Stimulated activated CD4-positive, alpha-beta T cell treated with anti-CD3 and anti-CD28 coated beads, Interleukin-4, amount 100 ng/mL, for 24 hours (primary cell): ENCODE results near the gene LTBP1.
A peak's percentile ranks its signal among the peaks of the same experiment; 100 is the strongest.

Source experiments
- DNase-seq: peaks from one replicate; pipeline ENCODE4 v3.0.0-alpha.2; 2020

LTBP1 gene

DNA sequence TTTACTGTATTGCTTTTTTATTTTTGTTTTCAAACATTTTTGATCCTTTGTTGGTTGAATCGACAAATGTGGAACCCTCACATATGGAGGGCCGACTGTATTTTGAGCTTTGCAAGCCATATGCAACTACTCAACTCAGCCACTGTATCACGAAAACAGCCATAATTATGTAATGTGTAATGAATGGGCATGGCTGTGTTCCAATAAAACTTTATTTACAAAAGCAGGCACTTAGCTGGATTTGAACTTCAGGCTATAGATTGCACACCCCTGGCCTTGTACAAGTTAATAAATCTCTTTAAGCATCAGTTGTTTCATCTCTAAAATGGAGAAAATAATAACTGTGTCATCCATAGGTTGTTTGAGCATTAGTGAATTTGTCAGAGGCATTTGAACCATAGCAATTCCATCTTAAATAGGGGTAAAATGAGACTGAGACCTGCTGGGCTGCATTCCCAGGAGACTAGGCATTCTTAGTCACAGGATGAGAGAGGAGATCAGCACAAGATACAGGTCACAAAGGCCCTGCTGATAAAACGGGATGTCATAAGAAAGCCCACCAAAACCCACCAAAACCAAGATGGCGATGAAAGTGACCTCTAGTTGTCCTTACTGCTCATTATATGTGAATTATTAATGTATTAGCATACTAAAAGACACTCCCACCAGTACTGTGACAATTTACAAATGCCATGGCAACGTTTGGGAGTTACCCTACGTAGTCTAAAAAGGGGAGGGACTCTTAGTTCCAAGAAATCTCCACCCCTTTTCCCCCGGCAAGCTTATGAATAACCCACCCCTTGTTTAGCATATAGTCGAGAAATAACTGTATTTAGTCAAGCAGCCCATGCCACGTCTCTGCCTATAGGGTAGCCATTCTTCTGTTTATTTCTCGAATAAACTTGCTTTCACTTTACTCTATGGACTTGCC, 13.7 kb upstream of the LTBP1 start:
- DNase-seq, result no peak

DNA sequence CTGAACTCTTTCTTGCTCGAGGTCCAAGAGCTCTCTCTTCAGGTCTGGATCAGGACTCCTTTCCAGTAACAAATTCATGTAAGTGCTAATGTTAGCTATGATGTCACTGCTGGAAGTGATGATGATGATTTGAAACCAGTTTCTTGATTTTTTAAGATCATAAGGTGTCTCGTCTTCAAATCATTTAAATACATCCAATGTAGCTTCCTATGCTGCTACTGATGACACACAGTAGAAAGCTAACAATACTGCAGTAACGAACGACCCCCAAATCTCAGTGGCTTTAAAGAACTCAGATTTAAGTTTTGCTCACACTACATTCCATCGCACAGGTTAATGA, 13.0 kb upstream of the LTBP1 start:
- no peak for DNase-seq

DNA sequence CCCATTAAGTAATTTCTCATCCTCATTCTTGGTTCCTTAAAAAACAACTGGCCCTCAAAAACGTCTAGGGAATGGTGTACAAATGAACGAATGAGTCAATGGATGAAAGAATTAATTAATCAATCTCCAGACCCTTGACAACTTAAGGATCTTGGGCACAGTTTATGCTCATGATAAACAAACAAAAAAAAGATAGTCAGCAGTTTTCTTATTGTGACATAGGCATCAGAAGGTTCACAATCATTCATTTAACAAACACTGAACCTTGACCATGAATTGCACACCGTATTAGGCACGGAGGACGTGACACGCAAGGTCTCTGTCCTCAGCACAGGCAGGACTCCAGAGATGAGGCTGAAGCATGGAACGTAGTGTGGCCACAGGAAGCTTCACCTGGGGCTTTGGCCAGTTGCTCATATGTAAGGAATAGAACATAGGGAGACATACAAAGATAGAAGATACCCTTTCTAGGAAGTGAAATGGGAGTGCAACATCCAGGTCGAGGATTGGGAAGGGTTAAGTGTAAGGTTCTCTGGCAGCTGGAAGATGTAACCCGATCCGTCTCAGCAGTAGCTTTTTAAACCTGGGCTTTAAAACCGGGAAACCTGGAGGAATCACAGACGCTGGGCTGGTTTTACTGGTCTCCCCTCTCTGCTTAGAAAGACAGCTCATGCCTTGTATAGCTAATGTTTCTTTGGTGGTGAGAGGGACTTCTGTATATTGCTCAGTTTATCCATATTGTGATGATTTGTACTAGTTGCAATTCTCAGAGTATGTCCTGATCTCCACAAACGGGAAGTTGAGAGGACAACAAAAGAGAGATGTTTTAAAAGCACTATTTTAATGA, 8.9 kb upstream of the LTBP1 start:
- DNase-seq, result no peak

- DNase-seq, result no peak
Measured at GRCh38 chr2:32938934-32939333, 7.8 kb upstream of the LTBP1 start.

DNA sequence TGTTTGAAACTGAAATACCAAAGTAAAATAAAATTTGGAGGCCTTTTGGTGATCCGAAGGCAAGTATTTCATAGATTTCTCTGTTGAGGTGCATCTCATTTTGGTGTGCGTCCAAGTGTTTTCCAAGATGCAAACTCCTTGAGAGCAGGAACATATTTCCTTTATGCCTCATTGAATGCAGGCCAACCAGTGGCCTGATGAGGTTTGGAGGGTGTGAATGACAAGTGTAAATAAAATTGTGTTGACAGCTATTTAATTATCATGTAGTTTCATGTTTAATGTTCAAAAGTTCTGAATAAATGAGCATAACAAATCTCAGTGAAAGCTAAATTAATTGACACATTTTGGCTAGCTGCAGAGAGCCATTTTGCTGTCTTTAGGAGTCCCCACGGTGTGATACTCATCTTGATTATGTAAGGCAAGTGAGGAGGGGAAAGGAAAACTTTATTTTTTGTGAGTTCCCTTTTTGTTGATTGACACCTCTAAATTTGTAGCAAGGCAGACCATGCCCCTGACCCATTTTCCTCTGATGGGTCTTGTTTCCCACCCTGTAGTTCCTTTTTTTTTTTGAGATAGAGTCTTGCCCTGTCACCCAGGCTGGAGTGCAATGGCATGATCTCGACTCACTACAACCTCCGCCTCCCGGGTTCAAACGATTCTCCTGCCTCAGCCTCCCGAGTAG, 6.3 kb upstream of the LTBP1 start:
- DNase-seq, result no peak

- DNase-seq, result no peak
Measured at GRCh38 chr2:32941944-32942690, 4.6 kb upstream of the LTBP1 start.

DNA sequence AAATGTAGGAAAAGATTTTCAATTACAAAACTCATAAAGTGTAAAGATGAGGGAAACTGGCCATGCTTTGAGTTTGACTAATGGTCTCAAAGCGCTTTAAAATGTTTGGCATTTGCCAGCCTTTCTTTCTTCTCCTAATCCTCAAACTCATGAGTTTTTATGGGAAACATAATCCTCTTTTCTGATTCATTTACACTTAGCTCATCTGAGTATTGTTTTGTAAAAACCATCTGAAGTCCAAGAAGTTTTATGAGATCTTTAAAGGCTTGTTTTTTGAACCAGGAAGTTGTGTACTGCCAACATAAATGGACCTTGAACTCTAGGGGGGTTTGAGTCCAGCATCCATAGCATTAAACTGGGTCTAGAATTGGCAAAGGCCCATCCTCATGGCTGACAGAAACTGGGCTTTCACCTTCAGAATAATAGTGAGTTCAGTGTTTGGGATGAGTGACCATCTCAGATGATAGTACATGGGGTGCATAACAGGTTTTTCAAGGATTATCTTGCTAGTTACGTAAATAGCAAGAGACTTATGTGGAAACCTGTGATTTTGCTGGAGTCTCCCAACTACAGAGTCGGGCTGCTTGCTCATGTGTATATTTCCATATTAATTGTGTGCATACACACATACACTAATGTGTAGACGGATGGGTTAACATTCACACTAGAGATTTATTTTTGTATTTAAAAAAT, 3.8 kb upstream of the LTBP1 start:
- no peak for DNase-seq

GRCh38 chr2:32945286-32945685, 1.5 kb upstream of the LTBP1 start:
- DNase-seq, result no peak

DNA sequence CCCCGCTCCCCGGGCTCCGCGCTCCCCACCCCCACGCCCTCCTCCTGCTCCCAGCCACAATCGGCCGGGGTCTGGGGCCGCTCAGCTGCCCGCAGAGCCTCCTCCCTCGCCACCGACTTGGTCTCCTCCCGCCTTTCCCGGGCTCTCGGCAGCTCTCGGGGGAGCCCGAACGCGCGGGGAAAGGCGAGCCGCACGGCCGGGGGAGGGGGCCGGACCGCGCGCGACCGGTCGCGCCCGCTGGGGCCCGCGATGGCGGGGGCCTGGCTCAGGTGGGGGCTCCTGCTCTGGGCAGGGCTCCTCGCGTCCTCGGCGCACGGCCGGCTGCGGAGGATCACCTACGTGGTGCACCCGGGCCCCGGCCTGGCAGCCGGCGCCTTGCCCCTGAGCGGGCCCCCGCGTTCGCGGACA, 327 bp downstream of the LTBP1 start:
- no peak for DNase-seq

- DNase-seq, result peak; percentile 11
Measured at GRCh38 chr2:32947484-32948143, 861 bp downstream of the LTBP1 start.

DNA sequence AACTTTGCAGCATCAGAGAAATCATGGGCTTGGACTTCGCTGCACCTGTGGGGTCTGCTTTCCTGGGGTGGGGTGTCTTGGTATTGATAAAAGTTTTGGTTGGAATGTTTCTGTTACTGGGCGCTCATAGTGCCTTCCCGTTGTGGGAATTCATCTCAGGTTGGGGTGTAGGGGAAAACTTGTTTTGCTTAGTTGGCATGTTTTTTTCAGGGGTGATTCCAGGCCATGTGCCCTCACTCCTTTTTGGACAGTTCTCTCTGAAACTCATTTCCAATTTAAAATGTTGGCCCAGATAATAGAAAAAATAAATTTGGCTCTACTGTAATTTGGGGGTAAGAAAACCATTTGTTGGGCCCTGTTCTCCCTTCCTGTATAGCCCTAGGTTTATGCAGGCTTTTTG, 1.5 kb downstream of the LTBP1 start:
- no peak for DNase-seq

DNA sequence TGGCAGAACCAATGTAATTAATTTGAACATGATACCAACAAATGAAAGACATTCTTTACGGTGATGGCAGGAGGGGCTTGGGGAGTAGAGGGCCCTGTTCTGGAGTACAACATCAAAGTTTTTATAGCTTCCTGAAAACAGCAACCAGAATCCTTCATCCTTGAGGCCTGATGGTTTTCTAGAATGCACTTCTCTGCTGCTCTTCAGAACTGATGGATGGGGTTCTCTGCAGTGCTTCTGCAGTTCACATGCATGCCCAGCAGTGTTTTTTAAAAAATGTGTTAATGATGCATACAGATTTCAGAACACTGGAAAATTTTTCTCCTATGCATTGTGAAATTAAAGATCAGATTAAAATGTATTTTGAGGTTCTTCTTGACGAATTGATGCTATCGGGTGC, 2.5 kb downstream of the LTBP1 start:
- no peak for DNase-seq

- DNase-seq, result no peak
Measured at GRCh38 chr2:32951672-32952071, 4.9 kb downstream of the LTBP1 start.

DNA sequence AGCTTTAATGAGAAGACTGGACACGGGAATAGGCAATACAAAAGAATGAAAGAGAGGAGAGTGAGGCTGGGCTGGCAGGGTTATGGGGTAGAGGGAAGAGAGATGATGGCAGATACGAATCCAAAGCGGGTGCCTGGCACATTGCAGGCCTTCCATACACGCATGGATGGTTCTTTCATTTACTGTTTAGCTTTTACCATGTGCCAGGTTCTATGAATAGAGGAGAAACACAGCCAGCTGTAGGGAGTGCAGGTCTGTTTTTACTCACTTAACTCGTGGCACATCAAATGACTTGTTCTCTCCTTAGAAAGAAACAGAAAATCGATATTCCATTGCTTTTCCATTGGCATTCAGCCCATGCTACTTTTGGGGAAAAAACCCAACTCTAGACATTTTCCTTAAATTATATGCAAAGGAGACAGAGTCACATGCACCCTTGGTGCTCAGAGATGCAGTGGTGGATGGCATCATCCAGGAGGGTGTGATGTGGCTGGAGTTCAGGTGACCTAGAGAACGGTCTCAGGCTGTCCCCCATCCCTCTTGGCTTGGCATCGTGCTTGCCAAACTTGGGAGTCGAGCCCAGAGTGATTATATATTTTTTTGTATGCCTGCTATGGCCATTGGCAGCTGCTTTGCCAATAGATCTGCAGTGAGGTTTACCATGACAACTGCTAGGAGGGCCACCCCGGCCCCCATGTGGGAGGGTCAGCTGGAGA, 6.2 kb downstream of the LTBP1 start:
- DNase-seq, result no peak

- no peak for DNase-seq
Measured at GRCh38 chr2:32954206-32954605, 7.5 kb downstream of the LTBP1 start.

- no peak for DNase-seq
Measured at GRCh38 chr2:32958821-32959220, 12.1 kb downstream of the LTBP1 start.

DNA sequence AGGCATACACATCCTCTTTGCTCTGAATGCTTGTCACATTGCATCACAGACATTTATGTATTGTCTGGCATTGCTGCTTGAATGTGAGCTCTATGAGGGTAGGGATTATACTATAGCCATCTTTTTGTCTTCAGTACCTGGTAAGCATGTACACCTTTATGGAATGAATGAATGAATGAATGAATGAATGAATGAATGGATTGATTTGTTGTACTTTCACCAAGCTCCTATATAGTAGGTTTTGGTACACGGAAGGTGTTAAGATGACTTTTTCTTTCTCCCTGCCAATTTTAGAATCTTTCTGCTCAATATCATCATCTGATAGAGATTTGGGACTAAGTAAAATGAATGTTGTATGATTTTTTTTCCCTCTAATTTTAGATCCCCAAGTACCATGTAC, 13.5 kb downstream of the LTBP1 start:
- DNase-seq, result no peak

DNA sequence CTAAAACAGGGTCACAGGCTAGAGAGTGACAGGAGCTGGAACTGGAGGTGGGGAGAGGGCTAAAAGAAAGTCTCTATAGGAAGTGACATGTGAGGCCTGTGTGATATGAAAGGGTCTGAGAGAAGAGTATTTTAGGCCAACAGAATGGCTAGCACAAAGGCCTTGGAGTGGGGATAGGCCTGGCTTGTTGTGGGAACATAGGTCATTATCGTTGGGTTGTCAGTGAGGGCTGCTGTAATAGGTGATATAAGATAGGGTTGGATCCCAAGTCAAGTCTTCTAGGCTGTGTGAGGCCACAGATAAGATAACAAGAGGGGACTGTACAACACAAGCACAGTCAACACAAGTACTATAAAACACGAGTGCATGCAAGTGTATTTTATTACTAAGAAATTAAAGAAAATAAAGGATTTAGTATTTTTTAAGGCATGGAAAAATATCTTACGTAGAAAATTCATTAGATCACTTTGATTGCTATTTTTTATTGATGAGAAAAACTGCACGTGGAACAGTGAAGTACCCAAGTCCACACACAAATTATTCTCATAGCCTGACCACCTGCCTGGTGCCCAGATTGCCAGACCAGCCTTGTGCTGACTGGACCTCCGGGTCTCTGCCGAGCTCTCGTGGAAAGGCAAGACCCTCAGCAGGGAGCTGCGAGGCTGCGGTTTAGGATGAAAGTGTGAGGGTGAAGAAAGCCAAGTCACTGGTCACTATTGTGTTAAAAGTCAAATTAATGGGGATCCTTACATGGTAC, 14.1 kb downstream of the LTBP1 start:
- no peak for DNase-seq

DNA sequence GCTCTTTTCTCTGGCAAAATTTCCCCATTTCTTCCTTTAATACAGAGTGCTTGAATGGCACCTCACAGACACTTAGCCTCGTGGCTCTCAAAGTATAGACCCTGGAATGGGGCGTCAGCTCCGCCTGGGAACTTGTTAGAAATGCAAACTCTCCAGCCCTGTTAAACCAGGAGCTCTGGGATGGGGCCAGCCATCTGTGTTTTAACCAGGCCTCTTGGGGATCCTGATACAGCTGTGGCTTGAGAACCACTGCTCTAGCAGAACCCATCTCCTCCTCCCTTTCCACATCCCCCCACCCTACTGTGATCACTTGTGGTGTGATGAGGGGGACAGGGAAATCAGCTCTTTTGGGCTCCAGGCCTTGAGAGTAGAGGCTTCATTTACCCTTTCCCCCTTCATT, 15.9 kb downstream of the LTBP1 start:
- DNase-seq, result no peak

GRCh38 chr2:32963941-32964340, 17.2 kb downstream of the LTBP1 start:
- no peak for DNase-seq
